ENCODE results near the gene TBXT. TPM values are rescaled to one million over a fixed set of nuclear protein-coding genes. Genes with fewer than 3 reads are reported as not detected.

The TBXT gene
- total RNA-seq, 4 donors from 2014 or later = not detected

- no peak for DNase-seq (ENCODE audit: low spot score in 2 of 2)
- 13% methylated on average over 21 of the region's 23 CpGs for WGBS
- Histone ChIP-seq H3K9me3 (no peaks in the 10 kb centered on the region), H3K27me3 (peaks cover 90% of the 10 kb centered on the region), H3K36me3 (no peaks in the 10 kb centered on the region), H3K27ac (no peak overlapping the region), H3K4me3 (no peak overlapping the region), H3K4me1 (peaks cover 22% of the 10 kb centered on the region)
- TF ChIP-seq EP300 (IDR thresholded peaks at IDR 0.05) = no peak
- no peak for TF ChIP-seq POLR2AphosphoS5 (IDR thresholded peaks at IDR 0.05)
- TF ChIP-seq CTCF (IDR thresholded peaks at IDR 0.05) = no peak
- no peak for TF ChIP-seq POLR2A (IDR thresholded peaks at IDR 0.05)
These were observed 1.9 kb downstream of the TBXT start for GRCh38 chr6:166165558-166166313.

- no peaks in the 10 kb centered on the region for H3K36me3 ChIP-seq
- H3K27me3 ChIP-seq = peaks cover 60% of the 10 kb centered on the region
- no peak for DNase-seq (ENCODE audit: low spot score in 2 of 2)
- H3K4me1 ChIP-seq = peaks cover 8% of the 10 kb centered on the region
- H3K4me3 ChIP-seq = no peak overlapping the region
- no peaks in the 10 kb centered on the region for H3K9me3 ChIP-seq
- no peak overlapping the region for H3K27ac ChIP-seq
- WGBS = 62% methylated on average over 1 of the region's 1 CpG
- TF ChIP-seq CTCF (IDR thresholded peaks at IDR 0.05) (no peak), POLR2AphosphoS5 (IDR thresholded peaks at IDR 0.05) (no peak), POLR2A (IDR thresholded peaks at IDR 0.05) (no peak), EP300 (IDR thresholded peaks at IDR 0.05) (no peak)
These were observed 4.9 kb downstream of the TBXT start for GRCh38 chr6:166162599-166163342.

- H3K9me3 ChIP-seq = no peaks in the 10 kb centered on the region
- TF ChIP-seq POLR2A (IDR thresholded peaks at IDR 0.05) = no peak
- no peak for TF ChIP-seq CTCF (IDR thresholded peaks at IDR 0.05)
- TF ChIP-seq EP300 (IDR thresholded peaks at IDR 0.05) = no peak
- no peak for TF ChIP-seq POLR2AphosphoS5 (IDR thresholded peaks at IDR 0.05)
- DNase-seq (ENCODE audit: low spot score in 2 of 2) = no peak
- no peaks in the 10 kb centered on the region for H3K4me1 ChIP-seq
- H3K4me3 ChIP-seq = no peak overlapping the region
- no peaks in the 10 kb centered on the region for H3K36me3 ChIP-seq
- WGBS = 89% methylated on average over 16 of the region's 28 CpGs
- no peak overlapping the region for H3K27ac ChIP-seq
- peaks cover 19% of the 10 kb centered on the region for H3K27me3 ChIP-seq
These were observed 9.6 kb downstream of the TBXT start for GRCh38 chr6:166157930-166158617.

GRCh38 chr6:166156942-166157341, 10.7 kb downstream of the TBXT start:
- H3K27ac ChIP-seq = no peak overlapping the region
- no peak overlapping the region for H3K4me3 ChIP-seq
- H3K9me3 ChIP-seq = no peaks in the 10 kb centered on the region
- no peaks in the 10 kb centered on the region for H3K36me3 ChIP-seq
- no peaks in the 10 kb centered on the region for H3K4me1 ChIP-seq
- 43% methylated on average over 7 of the region's 7 CpGs for WGBS
- DNase-seq (ENCODE audit: low spot score in 2 of 2) = no peak
- TF ChIP-seq POLR2AphosphoS5 (IDR thresholded peaks at IDR 0.05) (no peak), EP300 (IDR thresholded peaks at IDR 0.05) (no peak), POLR2A (IDR thresholded peaks at IDR 0.05) (no peak), CTCF (IDR thresholded peaks at IDR 0.05) (no peak)
- H3K27me3 ChIP-seq = peaks cover 8% of the 10 kb centered on the region

GRCh38 chr6:166153966-166154365, 13.7 kb downstream of the TBXT start:
- WGBS = 62% methylated on average over 5 of the region's 5 CpGs
- Histone ChIP-seq H3K4me3 (no peak overlapping the region), H3K27ac (no peak overlapping the region), H3K9me3 (no peaks in the 10 kb centered on the region), H3K36me3 (no peaks in the 10 kb centered on the region), H3K27me3 (peaks cover 6% of the 10 kb centered on the region), H3K4me1 (no peaks in the 10 kb centered on the region)
- no peak for TF ChIP-seq CTCF (IDR thresholded peaks at IDR 0.05)
- TF ChIP-seq POLR2AphosphoS5 (IDR thresholded peaks at IDR 0.05) = no peak
- TF ChIP-seq POLR2A (IDR thresholded peaks at IDR 0.05) = no peak
- no peak for TF ChIP-seq EP300 (IDR thresholded peaks at IDR 0.05)
- DNase-seq (ENCODE audit: low spot score in 2 of 2) = no peak

Data from suprapubic skin (tissue), 4 donors.